Suprapubic skin (tissue), 4 donors: ENCODE measurements around the gene USP36.
"Not testable (repeated sequence)": the region's sequence is repeated elsewhere in the genome, so short reads cannot be mapped to it uniquely, and the experiment has no call there.

ENCODE experiments used
- EP300 ChIP-seq: sonication (generic); formaldehyde crosslinking; IDR thresholded peaks from one replicate; pipeline ENCODE4 v1.6.1; 2017; ENCODE audit warnings: antibody characterized with exemption
- POLR2A ChIP-seq, 2 donors: fragments of 450-650 bp; IDR thresholded peaks; one replicate each; pipeline ENCODE4 v1.6.1; 2017; ENCODE audit warnings: antibody characterized with exemption in 2 of 2, mild to moderate bottlenecking in 2 of 2, moderate library complexity in 2 of 2
- POLR2AphosphoS5 ChIP-seq, 3 donors: sonication (generic); formaldehyde crosslinking; IDR thresholded peaks; one replicate each; pipeline ENCODE4 v1.6.1; 2017; ENCODE audit warnings: antibody characterized with exemption in 3 of 3
- TF ChIP-seq, protein P1 (sequence below), 2 donors: fragments of 200-600 bp in 1 of 2; fragments of 450-650 bp in 1 of 2; sonication (generic) in 1 of 2; IDR thresholded peaks; one replicate each; pipeline ENCODE4 v1.5.1; 2016 to 2019; ENCODE audit warnings: antibody characterized with exemption in 2 of 2, mild to moderate bottlenecking in 1 of 2, moderate library complexity in 1 of 2

DNA sequence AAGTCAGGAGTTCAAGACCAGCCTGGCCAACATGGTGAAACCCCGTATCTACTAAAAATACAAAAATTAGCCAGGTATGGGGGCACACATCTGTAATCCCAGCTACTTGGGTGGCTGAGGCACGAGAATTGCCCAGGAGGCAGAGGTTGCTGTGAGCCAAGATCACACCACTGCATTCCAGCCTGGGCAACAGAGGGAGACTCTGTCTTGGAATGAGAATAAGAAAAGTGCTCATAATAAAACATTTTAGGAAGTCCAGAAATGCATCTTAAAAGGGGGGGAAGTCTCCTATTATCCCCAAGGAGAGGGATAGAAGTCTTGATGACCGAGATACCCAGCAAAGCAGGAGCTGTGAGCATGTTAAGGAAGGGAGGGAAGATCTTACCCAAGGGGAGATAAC is 26.4 kb upstream of the USP36 start:
- TF ChIP-seq, protein P1, sequence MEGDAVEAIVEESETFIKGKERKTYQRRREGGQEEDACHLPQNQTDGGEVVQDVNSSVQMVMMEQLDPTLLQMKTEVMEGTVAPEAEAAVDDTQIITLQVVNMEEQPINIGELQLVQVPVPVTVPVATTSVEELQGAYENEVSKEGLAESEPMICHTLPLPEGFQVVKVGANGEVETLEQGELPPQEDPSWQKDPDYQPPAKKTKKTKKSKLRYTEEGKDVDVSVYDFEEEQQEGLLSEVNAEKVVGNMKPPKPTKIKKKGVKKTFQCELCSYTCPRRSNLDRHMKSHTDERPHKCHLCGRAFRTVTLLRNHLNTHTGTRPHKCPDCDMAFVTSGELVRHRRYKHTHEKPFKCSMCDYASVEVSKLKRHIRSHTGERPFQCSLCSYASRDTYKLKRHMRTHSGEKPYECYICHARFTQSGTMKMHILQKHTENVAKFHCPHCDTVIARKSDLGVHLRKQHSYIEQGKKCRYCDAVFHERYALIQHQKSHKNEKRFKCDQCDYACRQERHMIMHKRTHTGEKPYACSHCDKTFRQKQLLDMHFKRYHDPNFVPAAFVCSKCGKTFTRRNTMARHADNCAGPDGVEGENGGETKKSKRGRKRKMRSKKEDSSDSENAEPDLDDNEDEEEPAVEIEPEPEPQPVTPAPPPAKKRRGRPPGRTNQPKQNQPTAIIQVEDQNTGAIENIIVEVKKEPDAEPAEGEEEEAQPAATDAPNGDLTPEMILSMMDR (IDR thresholded peaks at IDR 0.05) = not testable (repeated sequence)
- not testable (repeated sequence) for TF ChIP-seq POLR2A (IDR thresholded peaks at IDR 0.05); EP300; POLR2AphosphoS5 (IDR thresholded peaks at IDR 0.05)
